HG03442 (cell line): ENCODE results near the gene MAP2K5.

Experiments
- ATAC-seq: cut with Tn5 transposase; IDR thresholded peaks from one replicate; pipeline ENCODE4 v1.9.1; 2021; ENCODE audit warnings: mild to moderate bottlenecking, moderate library complexity; ENCODE audit not compliant: unreplicated experiment

The MAP2K5 gene

DNA sequence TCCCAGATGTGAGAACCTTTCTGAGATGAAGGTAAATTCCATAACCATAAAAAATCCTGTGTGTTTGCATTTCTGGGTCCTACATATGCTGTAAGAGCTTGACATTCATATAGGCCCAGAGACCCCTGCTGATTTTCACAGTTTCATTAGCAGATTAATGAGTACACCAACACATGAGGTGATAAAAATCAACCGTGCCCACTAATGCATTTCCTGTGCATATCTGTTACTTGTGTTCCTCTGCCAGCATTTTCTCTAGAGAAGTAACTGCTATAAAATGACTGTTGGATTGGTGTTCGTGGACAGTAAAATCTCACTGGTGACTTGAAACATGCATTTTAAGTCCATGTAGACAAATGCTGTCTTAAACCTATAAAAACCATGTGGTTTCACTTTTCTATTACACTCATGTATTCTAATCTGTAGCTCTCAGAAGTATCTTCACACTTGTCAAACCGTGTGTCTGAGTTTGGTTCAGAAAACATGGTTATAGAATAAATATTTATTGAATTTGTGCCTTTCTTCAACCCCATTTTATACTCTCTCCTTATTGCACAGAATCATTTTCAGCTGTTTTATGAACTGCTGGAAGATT, 14.6 kb downstream of the MAP2K5 start:
- no peak for ATAC-seq

DNA sequence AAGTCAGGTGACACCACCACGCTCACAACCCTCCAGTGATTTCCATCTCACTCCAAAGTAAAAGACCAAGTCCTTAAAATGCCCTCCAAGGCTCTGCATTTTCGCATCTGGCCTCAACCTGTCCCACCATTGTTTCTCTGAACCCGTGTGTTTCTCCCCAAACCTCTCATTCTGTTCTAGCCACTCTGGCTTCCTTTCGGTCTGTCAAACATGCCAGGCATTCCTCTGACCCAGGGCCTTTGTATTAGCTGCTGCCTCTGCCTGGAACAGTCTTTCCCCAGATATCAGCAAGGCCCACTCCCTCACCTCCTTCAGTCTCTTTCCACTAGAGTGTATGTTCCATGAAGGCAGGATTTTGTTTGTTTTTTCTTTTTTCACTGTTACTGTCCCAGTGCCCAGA, 16.0 kb downstream of the MAP2K5 start:
- ATAC-seq = no peak

DNA sequence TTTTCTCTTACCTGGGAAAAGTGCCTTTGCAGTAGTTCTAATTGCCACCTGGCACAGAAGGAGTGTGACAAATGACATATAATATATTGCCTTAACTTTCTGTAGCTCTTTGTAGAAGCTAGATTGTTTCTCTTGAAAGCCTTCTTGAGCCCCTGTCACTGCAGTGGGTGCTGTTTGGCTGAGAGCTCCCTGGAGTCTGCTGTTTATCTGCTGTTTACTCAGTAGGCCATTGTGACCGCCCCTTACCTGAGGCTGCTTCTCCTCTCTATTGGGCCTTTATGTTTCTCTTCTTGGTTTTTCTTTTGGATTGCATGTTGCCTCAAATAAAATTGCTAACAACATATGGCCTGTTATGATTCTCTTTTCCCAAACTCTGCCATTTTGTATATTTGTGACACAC, 16.7 kb downstream of the MAP2K5 start:
- no peak for ATAC-seq

DNA sequence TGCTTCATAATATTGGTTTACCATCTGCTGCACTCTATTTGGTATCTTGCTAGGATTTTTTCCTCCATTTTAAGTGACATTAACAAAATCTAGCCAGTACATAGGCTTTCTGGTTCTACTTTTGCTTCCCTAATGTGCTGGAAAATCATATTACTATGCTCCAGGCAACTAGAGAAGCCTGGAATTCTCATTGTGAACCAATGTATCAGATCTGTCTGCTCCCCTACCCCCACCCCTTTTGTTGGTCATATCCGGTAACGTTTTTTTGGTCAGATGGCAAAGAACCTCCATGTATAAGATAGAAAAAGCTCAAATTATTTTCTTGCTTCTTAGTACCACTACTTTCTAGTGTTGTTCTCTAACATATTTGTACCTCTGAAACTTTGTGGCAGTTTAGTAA, 17.1 kb downstream of the MAP2K5 start:
- no peak for ATAC-seq

DNA sequence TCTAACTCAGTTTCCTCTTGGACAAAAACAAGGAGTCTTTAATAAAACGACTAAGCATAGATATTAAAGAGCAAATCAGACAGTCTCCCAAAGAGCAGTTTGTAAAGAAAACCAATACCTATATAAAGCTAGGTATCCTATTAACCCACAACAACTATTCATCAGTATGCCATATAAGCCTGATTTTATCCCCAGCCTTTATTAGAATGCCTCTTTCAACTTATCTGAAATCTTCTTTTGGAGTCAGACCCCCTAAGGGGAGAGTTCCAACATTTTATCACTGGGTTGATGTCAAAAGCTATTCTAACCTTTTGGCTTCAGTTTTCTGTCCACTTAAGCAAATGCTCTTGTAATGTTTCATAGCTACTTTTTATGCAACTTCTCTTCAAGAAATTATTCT, 17.8 kb downstream of the MAP2K5 start:
- ATAC-seq = no peak

DNA sequence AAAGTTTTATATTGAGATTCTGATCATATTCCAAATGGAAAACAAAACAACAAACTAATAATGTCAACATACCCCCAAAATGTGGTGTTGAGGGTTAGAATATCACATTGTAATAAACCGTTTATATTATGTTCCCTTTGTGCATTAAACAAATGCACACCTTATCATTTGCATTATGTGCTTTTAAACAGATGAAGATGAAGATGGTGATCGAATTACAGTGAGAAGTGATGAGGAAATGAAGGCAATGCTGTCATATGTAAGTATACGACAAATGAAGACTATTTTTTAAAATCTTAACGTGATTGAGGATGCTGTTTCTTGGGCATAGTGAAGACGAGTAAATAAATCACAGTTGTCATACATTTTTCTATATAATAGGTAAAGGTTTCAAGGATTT, 20.6 kb downstream of the MAP2K5 start:
- ATAC-seq = no peak

DNA sequence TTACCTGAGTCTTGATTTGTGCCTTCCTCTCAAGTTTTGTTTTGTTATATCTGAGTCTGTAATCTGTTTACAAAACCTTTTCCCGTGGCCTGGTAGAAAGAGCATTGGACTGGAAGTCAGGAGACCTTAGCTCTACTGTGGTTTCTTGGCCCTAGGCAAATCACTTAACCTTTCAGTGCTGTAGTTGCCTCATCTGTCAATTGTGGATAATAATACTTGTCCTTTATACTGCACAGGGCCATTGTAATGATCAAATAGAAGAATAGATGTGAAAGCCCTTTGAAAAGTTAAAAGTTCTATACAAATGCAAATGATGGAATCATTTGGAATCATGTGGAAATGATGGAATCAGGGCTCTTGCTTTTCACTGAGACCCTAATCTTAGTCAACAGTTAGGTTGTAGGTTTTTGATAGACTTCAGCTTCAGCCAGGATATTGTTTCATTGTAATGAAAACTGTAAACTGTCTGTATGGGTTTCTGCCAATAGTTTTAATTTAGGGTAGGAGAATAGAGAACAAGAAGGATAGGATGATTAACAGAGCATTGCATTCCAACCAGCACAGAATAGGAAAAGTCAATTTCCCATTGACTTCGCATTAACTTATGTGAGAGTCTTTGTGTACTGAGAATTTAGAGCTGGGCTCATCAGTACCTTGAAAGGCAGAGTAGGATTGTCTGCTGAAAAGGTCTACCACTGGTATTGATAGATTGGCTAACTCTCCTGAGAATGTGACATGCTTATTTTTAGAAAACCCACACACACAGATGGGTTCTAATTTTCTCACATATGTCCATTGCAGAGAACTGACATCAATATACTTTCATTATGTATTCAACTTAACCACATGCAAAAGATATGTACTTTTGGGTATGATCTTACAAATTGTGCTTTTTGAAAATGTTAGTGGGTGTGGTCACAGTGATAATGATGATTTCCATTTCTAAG, 21.8 kb downstream of the MAP2K5 start:
- ATAC-seq = peak; percentile 85

DNA sequence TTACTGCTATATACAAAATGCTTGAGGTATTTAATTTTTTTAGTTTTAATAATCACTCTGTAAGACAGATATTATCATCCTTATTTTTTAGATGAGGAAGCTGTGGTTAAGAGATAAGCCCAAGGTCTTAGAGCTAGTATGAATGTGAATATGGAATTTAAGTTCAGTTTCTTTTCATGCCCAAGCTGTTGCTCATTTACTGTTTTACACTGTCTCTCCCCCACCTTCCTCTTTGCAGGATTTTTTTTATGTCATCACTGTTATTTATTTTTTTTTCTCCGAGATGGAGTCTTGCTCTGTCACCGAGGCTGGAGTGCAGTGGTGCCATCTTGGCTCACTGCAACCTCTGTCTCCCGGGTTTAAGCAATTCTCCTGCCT, 22.5 kb downstream of the MAP2K5 start:
- ATAC-seq = peak; percentile 33

DNA sequence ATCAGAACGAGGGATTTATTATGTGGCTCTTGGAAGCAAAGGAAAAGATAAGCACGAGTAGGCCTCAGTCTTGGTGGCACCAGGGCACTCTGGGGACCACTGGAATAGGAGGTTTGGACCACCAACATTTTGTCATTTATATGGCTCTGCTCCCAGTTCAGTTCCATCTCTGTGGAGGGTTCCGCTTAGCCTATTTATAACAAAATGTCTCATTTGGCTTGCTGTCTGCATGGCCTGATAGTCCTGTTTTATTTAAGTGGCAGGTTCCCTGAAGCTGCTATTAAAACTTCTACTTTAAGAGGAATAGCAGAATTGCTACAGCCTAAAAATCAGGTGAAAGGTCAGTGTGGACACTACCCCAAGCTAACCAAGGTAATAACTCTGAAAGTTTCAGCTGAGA, 27.2 kb downstream of the MAP2K5 start:
- no peak for ATAC-seq

DNA sequence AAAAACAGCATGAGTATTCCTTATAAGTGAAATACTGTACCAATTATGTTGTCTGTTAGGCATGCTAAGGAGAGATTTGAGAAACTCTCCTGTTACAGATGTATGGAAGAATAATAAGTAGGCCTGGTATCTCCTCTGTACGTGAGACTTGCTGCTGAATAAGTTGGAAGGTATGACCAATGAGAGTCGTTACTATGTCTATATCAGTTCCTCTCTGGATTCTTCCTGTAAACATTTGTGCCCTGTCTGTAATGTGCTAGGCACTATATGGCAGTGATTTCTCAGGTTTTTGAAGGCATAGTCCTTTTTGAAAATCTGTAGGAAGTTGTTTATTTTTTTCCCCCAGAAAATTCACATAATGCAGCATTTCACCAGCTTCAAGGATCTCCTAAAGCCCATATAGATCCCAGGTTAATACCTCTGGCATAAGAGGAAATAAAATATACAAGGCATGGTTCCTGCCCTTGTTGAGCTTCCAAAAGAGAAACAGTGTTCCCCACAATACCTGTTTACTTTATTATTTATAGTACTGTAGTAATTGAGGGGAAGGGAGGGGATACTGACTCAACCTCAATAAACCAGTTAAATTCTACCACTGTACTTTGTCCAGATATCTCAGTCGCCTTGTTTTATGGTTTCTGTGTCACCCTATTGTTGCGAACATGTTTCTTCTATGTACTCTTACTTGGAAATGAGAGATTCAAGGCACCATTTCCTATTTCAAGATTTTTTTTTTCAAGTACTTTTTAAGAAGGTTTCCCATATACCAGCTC, 28.6 kb downstream of the MAP2K5 start:
- ATAC-seq = no peak

DNA sequence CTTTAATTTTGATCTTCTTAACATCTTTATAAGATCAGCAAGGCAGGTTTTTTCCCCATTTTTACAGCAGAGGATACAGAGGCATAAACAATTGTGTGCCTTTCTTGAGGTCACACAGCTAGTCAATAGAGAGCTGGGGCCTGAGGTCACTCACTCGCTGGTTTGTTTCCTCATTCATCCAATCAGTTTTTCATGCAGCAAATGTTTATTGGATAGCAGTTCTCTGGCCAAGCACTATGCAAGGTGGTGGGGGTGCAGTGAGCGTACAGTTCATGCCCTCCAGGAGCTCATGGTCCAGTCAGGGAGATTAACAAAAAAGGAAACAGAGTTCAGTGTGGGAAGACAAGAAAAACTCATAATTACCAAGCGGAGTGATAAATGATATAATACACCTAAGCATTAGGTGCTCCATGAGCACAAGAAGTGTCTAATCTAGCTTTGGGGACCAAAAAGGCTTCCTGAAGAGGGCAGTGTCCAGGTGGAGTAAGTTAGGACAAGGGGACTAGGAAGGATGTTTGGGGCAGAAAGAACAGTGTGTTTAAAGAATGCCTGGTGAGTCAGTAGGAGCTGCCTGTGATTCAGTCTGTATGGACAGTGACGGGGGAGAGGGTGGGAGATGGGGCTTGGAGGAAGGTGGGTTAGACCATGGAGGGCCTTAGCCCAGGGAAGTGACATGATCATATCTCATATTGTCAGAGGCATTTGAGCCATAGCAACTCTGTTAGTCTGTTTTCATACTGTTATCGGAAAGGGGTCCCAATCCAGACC, 29.3 kb downstream of the MAP2K5 start:
- ATAC-seq = no peak

DNA sequence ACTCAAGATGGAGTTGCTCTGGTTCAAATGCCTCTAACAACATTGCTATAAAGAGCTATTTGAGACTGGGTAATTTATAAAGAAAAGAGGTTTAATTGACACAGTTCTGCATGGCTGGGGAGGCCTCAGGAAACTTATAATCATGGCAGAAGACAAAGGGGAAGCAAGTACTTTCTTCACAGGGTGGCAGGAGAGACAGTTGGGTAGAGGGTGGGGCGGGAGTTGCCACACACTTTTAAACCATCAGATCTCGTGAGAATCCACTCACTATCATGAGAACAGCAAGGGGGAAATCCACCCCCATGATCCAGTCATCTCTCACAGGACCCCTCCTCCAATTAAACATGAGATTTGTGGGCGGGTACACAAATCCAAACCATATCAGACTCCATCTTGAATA, 30.7 kb downstream of the MAP2K5 start:
- no peak for ATAC-seq

DNA sequence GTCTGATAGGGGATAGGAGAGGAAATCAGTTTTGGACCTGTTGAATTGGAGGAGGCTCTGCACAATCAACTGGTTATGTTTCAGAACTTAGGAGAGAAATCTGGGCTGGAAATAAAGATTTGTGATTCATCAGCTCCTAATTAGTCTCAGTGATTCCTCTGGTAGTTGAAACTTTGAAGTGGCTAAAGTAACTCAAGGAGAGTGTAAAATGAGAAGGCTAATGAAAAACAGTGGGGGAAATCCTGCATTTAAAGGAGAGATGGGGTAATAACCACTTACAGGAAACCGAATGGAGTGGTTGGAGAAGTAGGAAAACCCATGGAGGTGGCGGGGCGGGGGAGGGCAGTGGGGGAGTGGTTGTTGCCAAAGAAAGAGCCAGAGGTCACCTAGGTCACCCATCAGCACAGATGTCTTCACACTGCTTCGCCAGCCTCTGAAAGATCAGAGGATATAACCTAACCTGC, 32.6 kb downstream of the MAP2K5 start:
- ATAC-seq = no peak

DNA sequence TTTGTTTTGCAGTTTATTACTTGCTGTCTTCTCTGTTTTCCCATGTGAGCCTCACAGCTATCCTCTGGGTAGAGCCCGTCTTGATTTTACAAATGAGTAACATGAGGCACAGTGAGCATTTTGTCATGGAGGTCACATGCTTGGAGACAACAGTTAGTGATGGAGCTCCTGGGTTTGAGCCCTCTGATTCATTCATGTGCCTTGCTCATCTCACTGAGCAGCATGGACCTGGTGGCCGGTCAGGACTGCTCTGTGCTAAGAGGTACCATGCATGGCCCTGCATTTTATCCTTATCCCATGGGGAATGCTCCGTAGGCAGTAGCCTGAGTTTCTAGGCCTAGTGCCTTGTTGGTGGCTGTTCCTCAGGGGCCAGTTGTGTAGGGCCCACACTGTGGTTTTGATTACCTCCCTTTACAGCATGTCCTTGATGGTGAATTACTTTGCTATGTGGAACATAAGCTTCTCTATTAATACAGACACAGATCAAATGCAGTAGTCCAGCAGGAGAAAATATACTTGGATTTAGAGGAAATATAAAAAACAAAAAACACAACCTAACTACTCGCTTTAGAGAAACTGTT, 35.6 kb downstream of the MAP2K5 start:
- no peak for ATAC-seq

DNA sequence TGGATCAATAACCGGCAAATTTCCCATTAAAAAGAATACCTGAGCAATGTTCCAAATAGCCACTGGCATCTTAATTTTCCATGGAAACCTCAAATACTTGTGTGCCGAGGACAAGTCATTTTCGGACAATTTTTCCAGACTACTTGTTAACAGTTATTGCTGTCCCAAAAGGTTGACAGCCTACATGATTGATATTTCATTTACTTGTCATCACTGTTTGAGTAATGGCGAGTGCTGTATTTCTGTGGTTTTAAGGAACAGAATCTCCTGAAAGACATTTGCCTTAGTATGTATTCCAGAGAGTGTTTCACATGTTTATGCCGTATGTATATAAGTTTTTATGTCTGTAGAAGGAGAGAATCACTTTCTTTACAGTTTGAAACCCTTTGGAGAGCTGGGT, 36.7 kb downstream of the MAP2K5 start:
- no peak for ATAC-seq

DNA sequence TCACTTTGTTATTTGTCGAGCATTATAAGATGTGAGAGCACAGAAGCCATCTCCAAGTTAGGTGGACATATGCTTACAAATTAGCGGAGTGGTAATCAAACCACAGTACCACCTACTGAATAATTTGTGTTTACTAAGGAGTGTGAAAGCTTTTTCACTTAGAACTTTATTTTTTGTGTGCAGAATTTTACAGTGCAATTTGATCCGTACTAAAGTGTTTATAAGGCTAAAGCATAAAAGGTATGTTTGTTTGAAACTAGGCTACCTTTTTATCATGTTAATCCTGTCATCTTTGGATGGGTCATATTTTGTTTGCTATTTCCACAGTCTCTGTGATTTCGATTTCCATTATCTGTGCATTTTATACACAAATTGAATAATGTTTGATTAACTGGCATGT, 37.5 kb downstream of the MAP2K5 start:
- ATAC-seq = no peak

DNA sequence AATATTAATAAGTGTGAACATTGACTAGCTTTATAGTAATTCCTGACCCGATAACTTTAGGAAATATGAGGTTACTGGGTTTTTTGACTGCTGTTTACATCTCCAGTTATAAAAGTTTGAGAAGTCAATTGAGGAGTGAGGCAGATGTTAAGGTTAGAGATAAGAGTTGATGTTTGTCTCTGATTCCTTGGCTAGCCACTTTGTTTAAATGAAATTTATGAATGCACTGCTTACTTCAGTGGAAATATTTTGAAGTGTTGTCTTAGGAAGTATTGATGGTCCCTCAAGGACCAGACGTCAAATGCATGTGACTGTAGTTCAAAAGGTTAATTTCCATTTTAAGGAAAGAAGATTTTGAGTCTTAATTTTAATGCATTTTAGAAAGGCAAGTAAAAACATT, 41.7 kb downstream of the MAP2K5 start:
- ATAC-seq = no peak

DNA sequence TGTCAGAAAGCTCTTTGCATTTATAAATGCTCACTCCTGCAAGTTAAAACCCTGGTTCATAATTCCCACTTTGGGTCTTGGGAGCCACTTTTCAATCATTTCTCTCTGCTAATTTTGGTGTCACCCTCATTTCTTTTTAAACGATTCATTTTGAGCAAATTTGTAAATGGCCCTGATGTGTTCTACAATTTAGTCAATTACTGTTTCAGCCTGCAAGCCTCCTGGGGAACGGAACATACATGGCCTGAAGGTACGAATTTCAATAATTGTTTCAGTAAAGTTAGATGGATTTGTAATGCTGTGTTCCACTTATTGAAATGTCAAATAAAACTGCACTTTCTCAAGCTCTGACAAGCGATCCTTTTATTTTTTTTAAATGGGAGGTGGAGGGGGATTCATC, 43.2 kb downstream of the MAP2K5 start:
- no peak for ATAC-seq

DNA sequence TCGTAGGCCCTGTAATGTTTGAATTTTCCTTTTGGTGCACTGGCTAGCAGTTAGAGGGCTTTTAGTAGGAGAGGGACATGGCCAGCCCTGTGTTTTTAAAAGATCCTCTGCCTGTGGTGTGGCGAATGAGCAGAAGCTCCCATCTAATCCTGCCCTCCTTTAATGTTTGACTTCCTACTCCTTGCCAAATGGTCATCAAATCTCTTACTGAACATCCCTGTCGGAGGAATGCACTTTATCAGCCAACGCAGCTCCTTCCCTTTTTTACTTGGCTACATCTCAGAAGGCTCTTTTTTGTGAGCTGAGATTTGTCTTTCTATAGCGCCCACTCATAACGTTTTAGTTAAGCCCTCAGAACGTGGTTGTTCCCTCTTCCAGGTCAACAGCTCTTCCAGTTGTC, 44.8 kb downstream of the MAP2K5 start:
- ATAC-seq = no peak

DNA sequence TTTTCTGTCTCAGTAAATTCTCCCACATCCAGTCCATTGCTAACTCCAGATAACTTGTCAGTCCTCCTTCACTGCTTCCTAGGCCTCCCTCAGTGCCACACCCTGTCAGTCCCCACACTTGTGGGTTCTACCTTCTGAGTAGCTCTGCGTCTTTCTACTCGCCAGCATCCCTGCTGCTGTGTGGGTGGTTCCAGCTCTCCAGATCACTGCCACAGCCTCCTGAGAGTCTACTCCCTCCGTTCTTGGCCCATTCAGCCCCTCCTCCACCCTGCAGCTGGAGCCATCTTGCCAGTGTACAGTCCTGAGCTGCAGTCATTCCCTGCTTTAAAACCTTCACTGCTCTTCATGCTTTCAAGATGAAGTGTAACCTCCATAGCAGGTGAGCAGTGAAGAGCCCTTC, 45.3 kb downstream of the MAP2K5 start:
- no peak for ATAC-seq

DNA sequence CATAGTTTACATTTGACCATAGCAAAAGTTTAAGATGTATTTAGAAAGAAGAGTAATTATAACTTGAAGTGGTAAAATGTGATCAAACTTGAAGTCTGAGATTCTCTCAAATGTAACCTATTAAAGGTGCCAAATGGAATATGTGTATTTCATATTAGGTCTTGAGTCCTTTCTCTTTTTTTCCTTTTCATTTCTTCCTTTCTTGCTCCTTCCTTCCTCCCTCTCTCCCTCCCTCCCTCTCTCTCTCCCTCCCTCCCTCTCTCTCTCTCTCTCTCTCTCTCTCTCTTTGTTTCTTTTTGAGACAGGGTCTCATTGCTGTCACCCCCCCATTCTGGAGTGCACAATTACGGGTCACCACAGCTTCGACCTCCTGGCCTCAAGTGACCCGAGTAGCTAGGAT, 47.7 kb downstream of the MAP2K5 start:
- no peak for ATAC-seq
